Aorta (tissue), 5 donors: ENCODE results near the gene QPCT. TPM values are rescaled to one million over a fixed set of nuclear protein-coding genes. Genes with fewer than 3 reads are reported as not detected.

Experiments
- ATAC-seq: fragments of 200-7000 bp; cut with Tn5 transposase; one replicate; pipeline ENCODE4 v1.9.1; 2022; ENCODE audit warnings: moderate library complexity; ENCODE audit not compliant: low FRiP score
- DNase-seq, 2 donors: peaks; one replicate each; pipeline ENCODE4 v3.0.0-alpha.2; 2020
- H3K27ac ChIP-seq, 2 donors: one replicate each; pipeline ENCODE4 v1.5.1; 2013; ENCODE audit warnings: low read length in 2 of 2, mild to moderate bottlenecking in 2 of 2, moderate library complexity in 2 of 2, control low read depth in 1 of 2, inconsistent platforms in 1 of 2, low read depth in 1 of 2
- H3K27me3 ChIP-seq, 2 donors: one replicate each; pipeline ENCODE4 v1.6.1; 2013; ENCODE audit warnings: control low read depth in 1 of 2, low read length in 1 of 2, mild to moderate bottlenecking in 1 of 2, moderate library complexity in 1 of 2; ENCODE audit not compliant: insufficient read depth in 2 of 2, control insufficient read depth in 1 of 2
- H3K36me3 ChIP-seq, 2 donors: one replicate each; pipeline ENCODE4 v1.6.1; 2013; ENCODE audit warnings: control low read depth in 1 of 2, low read length in 1 of 2, mild to moderate bottlenecking in 1 of 2; ENCODE audit not compliant: insufficient read depth in 2 of 2, control insufficient read depth in 1 of 2
- H3K4me1 ChIP-seq, 2 donors: one replicate each; pipeline ENCODE4 v1.6.1; 2013; ENCODE audit warnings: low read length in 2 of 2, control low read depth in 1 of 2, mild to moderate bottlenecking in 1 of 2, moderate library complexity in 1 of 2; ENCODE audit not compliant: insufficient read depth in 2 of 2, control insufficient read depth in 1 of 2
- H3K4me3 ChIP-seq, 2 donors: one replicate each; pipeline ENCODE4 v1.5.1; 2013; ENCODE audit warnings: low read length in 2 of 2, control low read depth in 1 of 2, mild to moderate bottlenecking in 1 of 2
- H3K9me3 ChIP-seq: one replicate; pipeline ENCODE4 v1.6.1; 2013; ENCODE audit warnings: mild to moderate bottlenecking, low read length; ENCODE audit not compliant: control insufficient read depth
- WGBS, 2 donors: extraction: QIAGEN DNeasy Blood & Tissue Kit; methylation state at CpG; one replicate each; pipeline ENCODE4 v1.1.7; 2013; 5-methylcytosine and 5-hydroxymethylcytosine counted together
- intact Hi-C, 2 donors: fragments of 100-400 bp; cut with DNase I; formaldehyde crosslinking; loops; one replicate each; pipeline versions ENCODE4 v1.14.2 to v1.15.0; 2022
- polyA plus RNA-seq, 2 donors: library from polyadenylated mRNA; stranded (reverse); fragments of 200-250 nt; gene quantifications; one replicate each; pipeline ENCODE4 v1.2.3, GENCODE V29; 2013
- total RNA-seq, 2 donors: library from RNA; stranded (reverse); fragmentation: NEBNext Ultra II Directional; extraction: Animal tissue kit (Norgen Biotek cat#: 25700); gene quantifications; one replicate each; pipeline ENCODE4 v1.2.1, GENCODE V29; 2021
- donor health status: healthy with polysubstance abuse.
- donor health status: Bipolar disorder and iron deficiency.
- donor health status: DM: no; HTN: no; CAD: no.
- donor health status: DM: no; HTN: no; CAD: no.
- donor health status: DM: yes; HTN: yes; CAD: no.

QPCT gene
- total and polyA plus RNA-seq, 4 donors, result 1.9 to 5.5 (median 3.9) TPM

- no peaks in the 10 kb centered on the region for H3K36me3 ChIP-seq
- WGBS, 2 donors, result 88 to 93% methylated on average over 5 of the region's 5 CpGs
- no peak overlapping the region for H3K4me3 ChIP-seq
- H3K27me3 ChIP-seq, result no peaks in the 10 kb centered on the region
- no peak for DNase-seq
- no peaks in the 10 kb centered on the region for H3K9me3 ChIP-seq
- intact Hi-C loops, result no loop called here
- no peaks in the 10 kb centered on the region for H3K4me1 ChIP-seq
- ATAC-seq, result no peak
- no peak overlapping the region for H3K27ac ChIP-seq
Observed at GRCh38 chr2:37387148-37387835, 42.9 kb downstream of the QPCT start.

- no peak for ATAC-seq
- DNase-seq, result no peak
- Histone ChIP-seq H3K4me3 (no peak overlapping the region), H3K4me1 (no peaks in the 10 kb centered on the region), H3K36me3 (no peaks in the 10 kb centered on the region), H3K27me3 (no peaks in the 10 kb centered on the region), H3K27ac (no peak overlapping the region), H3K9me3 (no peaks in the 10 kb centered on the region)
- intact Hi-C loops, result no loop called here
- 100% methylated on average over 2 of the region's 2 CpGs for WGBS, 2 donors
Observed at GRCh38 chr2:37388074-37388473, 43.6 kb downstream of the QPCT start.

DNA sequence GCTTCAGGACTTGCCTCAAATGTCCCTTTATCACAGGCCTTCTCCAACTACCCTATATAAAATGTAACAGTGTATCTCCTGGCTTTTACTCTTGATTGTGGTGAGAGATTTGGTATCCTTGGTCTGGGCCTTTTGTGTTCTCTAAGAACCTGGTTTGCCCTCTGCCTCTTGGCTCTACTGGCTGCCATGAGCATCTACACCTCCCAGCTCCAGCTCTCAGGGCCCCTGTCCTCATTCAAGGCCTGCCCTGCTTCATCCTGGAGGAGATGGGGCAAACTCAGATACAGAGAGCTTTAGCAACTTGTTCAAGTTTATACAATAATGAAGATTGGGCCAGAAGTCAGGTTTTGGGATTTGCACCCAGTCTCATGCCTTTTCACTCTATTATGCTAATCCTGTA is 45.0 kb downstream of the QPCT start:
- no peaks in the 10 kb centered on the region for H3K9me3 ChIP-seq
- no peaks in the 10 kb centered on the region for H3K4me1 ChIP-seq
- H3K4me3 ChIP-seq, result no peak overlapping the region
- H3K27ac ChIP-seq, result no peak overlapping the region
- H3K27me3 ChIP-seq, result no peaks in the 10 kb centered on the region
- no peaks in the 10 kb centered on the region for H3K36me3 ChIP-seq
- DNase-seq, result no peak
- intact Hi-C loops, result no loop called here
- no peak for ATAC-seq

- no peak overlapping the region for H3K27ac ChIP-seq
- DNase-seq, result no peak
- 76 to 78% methylated on average over 5 of the region's 5 CpGs for WGBS, 2 donors
Observed at GRCh38 chr2:37389989-37390765, 45.7 kb downstream of the QPCT start.

DNA sequence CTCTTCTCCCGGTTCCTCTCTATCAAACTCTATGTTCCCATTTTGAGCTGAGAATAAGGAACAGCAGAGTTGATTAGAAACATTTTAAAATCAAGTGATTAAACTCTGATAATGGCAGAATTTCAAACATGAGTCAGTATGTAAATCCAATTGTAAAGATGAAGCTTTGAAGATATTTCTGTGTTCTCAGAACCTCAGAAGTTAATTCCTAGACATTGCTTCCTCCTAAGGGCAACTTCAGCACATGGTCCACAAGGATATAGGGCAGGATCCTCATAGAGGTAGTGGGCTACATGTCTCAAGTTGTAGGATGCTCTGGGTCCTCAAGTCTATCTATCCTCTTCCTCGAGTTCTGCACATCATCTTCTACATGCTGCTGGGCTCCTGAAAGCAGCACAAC is 46.3 kb downstream of the QPCT start:
- H3K4me3 ChIP-seq, result no peak overlapping the region
- H3K4me1 ChIP-seq, result no peaks in the 10 kb centered on the region
- no peak for DNase-seq
- intact Hi-C loops, result loop anchor here (5.0 to 10.0 kb wide), 3 partner anchors 442 to 1104 kb away; no protein-coding TSS in a partner anchor
- H3K9me3 ChIP-seq, result no peaks in the 10 kb centered on the region
- 90 to 92% methylated on average over 2 of the region's 2 CpGs for WGBS, 2 donors
- H3K27ac ChIP-seq, result no peak overlapping the region
- no peaks in the 10 kb centered on the region for H3K27me3 ChIP-seq
- no peaks in the 10 kb centered on the region for H3K36me3 ChIP-seq
- no peak for ATAC-seq

More at GRCh38 chr2:37389989-37390765, 45.7 kb downstream of the QPCT start:
- Histone ChIP-seq H3K4me3 (no peak overlapping the region), H3K4me1 (no peaks in the 10 kb centered on the region), H3K36me3 (no peaks in the 10 kb centered on the region), H3K9me3 (no peaks in the 10 kb centered on the region), H3K27me3 (no peaks in the 10 kb centered on the region)
- peak; percentile 34 for ATAC-seq
- intact Hi-C loops, result loop anchor here (5.0 to 10.0 kb wide), 3 partner anchors 442 to 1105 kb away; no protein-coding TSS in a partner anchor

DNA sequence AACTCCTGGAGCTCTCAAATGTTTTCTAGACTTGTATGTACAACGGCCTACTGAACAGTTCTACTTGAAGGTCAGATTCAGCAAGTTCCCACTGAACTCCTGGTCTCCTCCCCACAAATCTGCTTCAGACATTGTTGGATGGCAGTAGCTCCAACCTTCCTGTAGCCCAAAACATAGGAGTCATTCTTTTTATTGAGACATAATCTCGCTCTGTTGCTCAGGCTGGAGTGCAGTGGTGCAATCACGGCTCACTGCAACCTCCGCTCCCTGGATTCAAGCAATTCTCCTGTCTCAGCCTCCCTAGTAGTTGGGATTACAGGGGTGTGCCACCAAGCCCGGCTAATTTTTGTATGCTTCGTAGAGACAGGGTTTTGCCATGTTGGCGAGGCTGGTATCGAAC is 47.3 kb downstream of the QPCT start:
- no peaks in the 10 kb centered on the region for H3K9me3 ChIP-seq
- no peak overlapping the region for H3K27ac ChIP-seq
- ATAC-seq, result no peak
- H3K27me3 ChIP-seq, result no peaks in the 10 kb centered on the region
- intact Hi-C loops, result loop anchor here (5.0 to 10.0 kb wide), 3 partner anchors 441 to 1103 kb away; no protein-coding TSS in a partner anchor
- no peaks in the 10 kb centered on the region for H3K36me3 ChIP-seq
- no peak overlapping the region for H3K4me3 ChIP-seq
- 91 to 95% methylated on average over 8 of the region's 8 CpGs for WGBS, 2 donors
- H3K4me1 ChIP-seq, result no peaks in the 10 kb centered on the region
- DNase-seq, result no peak

DNA sequence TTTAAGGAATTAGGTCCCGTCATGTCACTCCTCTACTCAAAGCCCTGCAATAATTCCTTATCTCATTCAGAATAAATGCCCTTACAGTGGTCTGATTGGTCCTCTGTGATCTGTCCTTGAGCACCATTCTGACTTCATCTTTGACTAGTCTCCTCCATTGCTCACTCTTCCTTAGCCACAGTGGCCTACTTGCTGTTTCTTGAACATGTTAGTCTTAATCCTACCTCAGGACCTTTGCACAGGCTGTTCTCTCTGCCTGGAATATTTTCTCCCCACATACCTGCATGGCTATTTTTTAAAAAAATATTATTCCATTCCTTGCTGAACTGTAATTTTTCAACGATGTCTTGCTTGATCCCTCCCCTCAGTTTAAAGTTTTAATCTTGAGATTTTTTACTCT is 48.0 kb downstream of the QPCT start:
- no peaks in the 10 kb centered on the region for H3K4me1 ChIP-seq
- H3K4me3 ChIP-seq, result no peak overlapping the region
- H3K9me3 ChIP-seq, result no peaks in the 10 kb centered on the region
- no peak overlapping the region for H3K27ac ChIP-seq
- intact Hi-C loops, result loop anchor here (5.0 to 10.0 kb wide), 3 partner anchors 440 to 1102 kb away; no protein-coding TSS in a partner anchor
- no peak for ATAC-seq
- no peaks in the 10 kb centered on the region for H3K36me3 ChIP-seq
- WGBS, 2 donors, result 84 to 92% methylated on average over 2 of the region's 2 CpGs
- no peaks in the 10 kb centered on the region for H3K27me3 ChIP-seq
- DNase-seq, result no peak

DNA sequence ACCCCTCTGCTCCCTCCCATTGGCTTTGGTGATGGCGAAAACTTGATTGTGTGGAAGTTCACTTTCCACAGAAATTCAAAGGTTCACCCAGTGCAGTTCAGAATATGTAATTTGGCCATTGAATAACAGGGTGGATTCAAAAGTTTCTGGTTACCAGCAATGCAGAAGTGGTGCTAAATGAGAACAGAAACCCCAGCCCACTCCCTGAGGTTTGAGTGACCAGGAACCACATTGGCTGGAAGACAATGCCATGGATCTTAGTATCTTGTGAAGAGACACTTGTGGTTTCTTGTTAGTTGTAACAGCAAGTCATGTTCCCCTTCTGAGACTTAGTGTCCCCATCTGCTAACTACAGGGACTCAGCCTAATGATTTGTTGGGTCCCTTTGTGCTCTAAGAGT is 49.8 kb downstream of the QPCT start:
- intact Hi-C loops, result loop anchor here (5.0 to 10.0 kb wide), 3 partner anchors 438 to 1101 kb away; no protein-coding TSS in a partner anchor
- Histone ChIP-seq H3K36me3 (no peaks in the 10 kb centered on the region), H3K9me3 (no peaks in the 10 kb centered on the region), H3K4me3 (no peak overlapping the region), H3K27me3 (no peaks in the 10 kb centered on the region), H3K27ac (no peak overlapping the region), H3K4me1 (no peaks in the 10 kb centered on the region)
- ATAC-seq, result no peak
- 96 to 100% methylated on average over 1 of the region's 1 CpG for WGBS, 2 donors
- DNase-seq, result no peak
